ENCODE data around the gene FBXO42.
"Not testable (repeated sequence)": the region's sequence is repeated elsewhere in the genome, so short reads cannot be mapped to it uniquely, and the experiment has no call there.

FBXO42 gene

DNA sequence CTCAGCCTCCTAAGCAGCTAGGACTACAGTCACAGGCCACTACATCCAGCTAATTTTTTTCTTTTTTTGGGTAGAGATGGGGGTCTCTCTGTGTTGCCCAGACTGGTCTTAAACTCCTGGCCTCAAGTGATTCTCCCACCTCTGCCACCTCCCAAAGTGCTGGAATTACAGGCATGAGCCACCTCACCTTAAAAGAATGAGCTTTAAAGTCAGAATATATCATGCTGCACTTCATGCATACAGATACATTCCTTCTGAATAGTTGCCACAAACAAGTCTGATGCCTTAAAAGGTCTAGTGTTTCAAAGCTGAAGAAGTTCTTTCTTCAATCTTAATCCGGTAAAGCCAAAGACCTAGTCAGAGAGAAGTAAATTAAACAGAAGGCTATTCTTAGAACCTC, 91.5 kb downstream of the FBXO42 start:
- Histone ChIP-seq H3K27ac (no peak overlapping the region), H3K4me3 (ENCODE audit: low read depth, low read length) (no peak overlapping the region), H3K36me3 (peaks cover 7% of the 10 kb centered on the region; the same call in 1 of the 2 replicates), H3K27me3 (ENCODE audit: insufficient read depth, low read depth, severe bottlenecking) (no peaks in the 10 kb centered on the region), H3K9me3 (ENCODE audit: severe bottlenecking) (no peaks in the 10 kb centered on the region)
- TF ChIP-seq, protein P1, sequence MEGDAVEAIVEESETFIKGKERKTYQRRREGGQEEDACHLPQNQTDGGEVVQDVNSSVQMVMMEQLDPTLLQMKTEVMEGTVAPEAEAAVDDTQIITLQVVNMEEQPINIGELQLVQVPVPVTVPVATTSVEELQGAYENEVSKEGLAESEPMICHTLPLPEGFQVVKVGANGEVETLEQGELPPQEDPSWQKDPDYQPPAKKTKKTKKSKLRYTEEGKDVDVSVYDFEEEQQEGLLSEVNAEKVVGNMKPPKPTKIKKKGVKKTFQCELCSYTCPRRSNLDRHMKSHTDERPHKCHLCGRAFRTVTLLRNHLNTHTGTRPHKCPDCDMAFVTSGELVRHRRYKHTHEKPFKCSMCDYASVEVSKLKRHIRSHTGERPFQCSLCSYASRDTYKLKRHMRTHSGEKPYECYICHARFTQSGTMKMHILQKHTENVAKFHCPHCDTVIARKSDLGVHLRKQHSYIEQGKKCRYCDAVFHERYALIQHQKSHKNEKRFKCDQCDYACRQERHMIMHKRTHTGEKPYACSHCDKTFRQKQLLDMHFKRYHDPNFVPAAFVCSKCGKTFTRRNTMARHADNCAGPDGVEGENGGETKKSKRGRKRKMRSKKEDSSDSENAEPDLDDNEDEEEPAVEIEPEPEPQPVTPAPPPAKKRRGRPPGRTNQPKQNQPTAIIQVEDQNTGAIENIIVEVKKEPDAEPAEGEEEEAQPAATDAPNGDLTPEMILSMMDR (IDR thresholded peaks at IDR 0.05; ENCODE audit: low read depth, low read length): no peak
- DNase-seq: no peak

DNA sequence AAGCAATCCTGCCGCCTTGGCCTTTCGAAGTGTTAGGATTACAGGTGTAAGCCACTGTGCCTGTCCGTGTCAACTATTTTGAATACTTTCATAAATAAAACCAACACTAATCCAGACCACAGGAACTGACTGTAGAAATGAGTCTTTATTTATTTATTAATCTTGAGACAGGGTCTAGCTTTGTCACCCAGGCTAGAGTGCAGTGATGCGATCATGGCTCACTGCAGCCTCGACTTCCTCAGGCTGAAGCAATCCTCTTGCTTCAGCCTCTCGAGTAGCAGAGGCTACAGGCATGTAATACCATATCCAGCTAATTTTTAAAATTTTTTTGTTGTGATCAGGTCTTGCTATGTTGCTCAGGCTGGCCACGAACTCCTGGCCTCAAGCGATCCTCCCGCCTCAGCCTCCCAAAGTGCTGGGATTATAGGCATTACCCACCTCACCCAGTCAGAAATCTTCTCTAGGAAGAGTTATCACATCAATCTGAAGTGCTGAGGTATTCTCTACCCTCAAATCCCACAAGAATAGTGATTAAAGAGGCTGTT, 93.6 kb downstream of the FBXO42 start:
- TF ChIP-seq, protein P1 (IDR thresholded peaks at IDR 0.05; ENCODE audit: low read depth, low read length): no peak
- Histone ChIP-seq H3K36me3 (peaks cover 26% of the 10 kb centered on the region), H3K9me3 (ENCODE audit: severe bottlenecking) (no peaks in the 10 kb centered on the region), H3K4me3 (ENCODE audit: low read depth, low read length) (no peak overlapping the region), H3K27me3 (ENCODE audit: insufficient read depth, low read depth, severe bottlenecking) (no peaks in the 10 kb centered on the region), H3K27ac (no peak overlapping the region)
- no peak for DNase-seq

DNA sequence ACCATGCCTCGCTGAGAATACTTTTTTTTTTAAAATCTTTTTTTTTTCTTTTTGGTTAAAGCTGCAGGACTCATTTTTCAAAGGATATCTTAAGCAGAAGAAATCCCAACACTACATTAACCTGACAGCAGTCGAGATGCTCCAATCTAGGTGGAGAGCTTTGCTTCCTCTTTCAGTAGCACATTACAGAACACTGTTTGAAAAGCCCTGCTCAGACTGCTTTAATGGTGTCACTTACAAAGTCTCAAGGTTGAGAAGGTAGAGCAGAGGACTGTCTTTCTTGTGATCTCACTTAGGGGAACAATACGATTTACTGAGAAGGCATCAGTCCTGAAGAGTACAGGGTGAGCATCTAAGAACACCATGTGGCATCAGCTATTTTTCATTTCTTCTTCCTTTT, 94.3 kb downstream of the FBXO42 start:
- Histone ChIP-seq H3K27me3 (ENCODE audit: insufficient read depth, low read depth, severe bottlenecking) (no peaks in the 10 kb centered on the region), H3K36me3 (peaks cover 26% of the 10 kb centered on the region), H3K9me3 (ENCODE audit: severe bottlenecking) (no peaks in the 10 kb centered on the region), H3K27ac (no peak overlapping the region), H3K4me3 (ENCODE audit: low read depth, low read length) (no peak overlapping the region)
- TF ChIP-seq, protein P1 (IDR thresholded peaks at IDR 0.05; ENCODE audit: low read depth, low read length): no peak
- DNase-seq: no peak

DNA sequence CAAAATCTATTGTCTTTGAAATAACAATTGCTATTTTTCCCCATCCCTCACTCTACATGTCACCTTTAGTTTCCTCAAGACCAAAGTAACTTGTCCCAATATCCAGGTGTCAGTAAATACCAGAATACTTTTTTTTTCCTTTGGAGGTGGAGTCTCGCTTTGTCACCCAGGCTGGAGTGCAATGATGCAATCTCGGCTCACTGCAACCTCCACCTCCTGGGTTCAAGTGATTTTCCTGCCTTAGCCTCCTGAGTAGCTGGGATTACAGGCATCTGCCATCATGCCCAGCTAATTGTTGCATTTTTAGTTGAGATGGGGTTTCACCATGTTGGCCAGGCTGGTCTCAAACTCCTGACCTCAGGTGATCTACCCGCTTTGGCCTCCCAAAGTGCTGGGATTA, 94.7 kb downstream of the FBXO42 start:
- H3K4me3 ChIP-seq (ENCODE audit: low read depth, low read length); H3K9me3 ChIP-seq (ENCODE audit: severe bottlenecking); DNase-seq; H3K27ac ChIP-seq; H3K27me3 ChIP-seq (ENCODE audit: insufficient read depth, low read depth, severe bottlenecking): not testable (repeated sequence)
- H3K36me3 ChIP-seq: peaks cover 27% of the 10 kb centered on the region

DNA sequence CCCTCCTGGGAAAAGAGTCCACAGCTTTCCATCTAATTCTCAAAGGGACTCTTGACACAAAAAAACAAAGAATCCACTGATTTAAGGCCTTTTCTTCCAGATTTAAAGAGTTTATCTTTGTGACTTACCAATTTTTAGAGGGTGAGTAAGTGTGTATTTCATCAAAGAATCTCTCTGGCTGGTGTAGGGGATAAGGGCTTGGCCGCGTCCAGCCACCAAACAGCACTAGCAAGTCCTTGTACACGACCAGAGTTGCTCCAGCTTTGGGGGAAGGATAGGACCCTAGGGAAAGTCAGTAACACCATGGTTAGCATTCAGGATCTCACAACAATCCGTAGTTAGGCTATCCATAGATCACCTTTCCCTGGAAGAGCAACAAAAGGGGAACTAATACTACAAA, 95.8 kb downstream of the FBXO42 start:
- Histone ChIP-seq H3K36me3 (peaks cover 38% of the 10 kb centered on the region), H3K9me3 (ENCODE audit: severe bottlenecking) (no peaks in the 10 kb centered on the region), H3K27ac (no peak overlapping the region), H3K4me3 (ENCODE audit: low read depth, low read length) (no peak overlapping the region), H3K27me3 (ENCODE audit: insufficient read depth, low read depth, severe bottlenecking) (no peaks in the 10 kb centered on the region)
- TF ChIP-seq, protein P1 (IDR thresholded peaks at IDR 0.05; ENCODE audit: low read depth, low read length): no peak
- DNase-seq: no peak

DNA sequence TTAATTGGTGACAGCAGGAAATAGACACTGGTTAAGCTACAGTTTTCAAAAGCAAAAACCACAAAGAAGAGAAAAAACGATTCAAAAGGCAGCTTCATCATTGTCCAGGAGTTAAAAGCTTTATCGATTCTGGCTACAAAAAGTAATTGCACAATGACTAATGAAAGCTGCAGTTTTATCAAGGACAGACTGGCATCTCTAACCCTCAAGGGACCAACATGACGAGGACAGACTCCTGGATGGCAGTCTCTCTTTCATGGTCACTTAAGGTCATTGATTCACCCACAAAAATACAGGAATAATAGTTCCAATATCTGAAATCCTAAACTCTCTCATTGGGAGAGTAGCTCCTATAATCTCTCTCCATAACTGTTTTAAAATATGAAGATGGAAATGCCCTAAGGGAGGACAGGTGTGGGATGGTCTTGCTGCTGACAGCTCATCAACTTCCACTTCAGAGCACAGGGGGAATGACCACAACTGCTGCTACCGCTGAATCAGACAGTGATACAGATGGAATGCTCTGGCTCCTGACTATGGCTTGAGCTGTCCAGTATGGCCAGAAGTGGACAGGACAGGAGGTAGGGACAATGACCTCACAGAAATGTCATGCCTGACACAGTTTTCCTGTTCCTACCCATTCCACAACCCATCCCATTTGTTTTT, 97.9 kb downstream of the FBXO42 start:
- peaks cover 48% of the 10 kb centered on the region for H3K36me3 ChIP-seq
- no peak for DNase-seq

More for the DNA sequence above, 97.9 kb downstream of the FBXO42 start:
- TF ChIP-seq, protein P1 (IDR thresholded peaks at IDR 0.05; ENCODE audit: low read depth, low read length): no peak
- Histone ChIP-seq H3K27ac (no peak overlapping the region), H3K4me3 (ENCODE audit: low read depth, low read length) (no peak overlapping the region), H3K9me3 (ENCODE audit: severe bottlenecking) (no peaks in the 10 kb centered on the region), H3K27me3 (ENCODE audit: insufficient read depth, low read depth, severe bottlenecking) (no peaks in the 10 kb centered on the region)

All from WERI-Rb-1 (cell line).